Pancreas (tissue), 10 donors: Measurements from ENCODE around the gene RAET1E. TPM values are rescaled to one million over a fixed set of nuclear protein-coding genes. Genes with fewer than 3 reads are reported as not detected.

Experiments used
- ATAC-seq, 4 donors: fragments of 200-7000 bp; cut with Tn5 transposase; one replicate each; pipeline versions ENCODE4 v1.8.0 to v1.9.1; 2020; ENCODE audit warnings: mild to moderate bottlenecking in 4 of 4, moderate library complexity in 4 of 4
- DNase-seq, 6 donors: peaks; one replicate each; pipeline ENCODE4 v3.0.0-alpha.2; 2020
- FAIRE-seq: peaks from 2 replicates; lab custom pipeline; 2012; peaks lifted over from hg19 to GRCh38; lab: Jason Lieb, UNC
- H3K27ac ChIP-seq, 4 donors: fragments of 200-600 bp; sonication (generic); 1 replicate in 3 of 4; 2 replicates in 1 of 4; pipeline versions ENCODE4 v1.5.0 to v1.8.0; 2020
- H3K27me3 ChIP-seq, 4 donors: fragments of 200-600 bp; one replicate each; pipeline ENCODE4 v1.8.0; 2021
- H3K36me3 ChIP-seq, 3 donors: fragments of 200-600 bp; sonication (generic) in 1 of 3; one replicate each; pipeline versions ENCODE4 v1.5.0 to v1.8.0; 2020 to 2021
- H3K4me1 ChIP-seq, 3 donors: fragments of 200-600 bp; one replicate each; pipeline ENCODE4 v1.8.0; 2021
- H3K4me3 ChIP-seq, 4 donors: fragments of 200-600 bp; sonication (generic) in 2 of 4; one replicate each; pipeline versions ENCODE4 v1.5.0 to v1.8.0; 2020 to 2021
- H3K9me3 ChIP-seq, 4 donors: fragments of 200-600 bp; one replicate each; pipeline ENCODE4 v1.8.0; 2021
- WGBS, 2 donors: extraction: QIAGEN DNeasy Blood & Tissue Kit; methylation state at CpG; one replicate each; pipeline ENCODE4 v1.1.7; 2013; 5-methylcytosine and 5-hydroxymethylcytosine counted together
- intact Hi-C, 3 donors: fragments of 100-400 bp; cut with DNase I; formaldehyde crosslinking; loops; one replicate each; pipeline versions ENCODE4 v1.11.1 to v1.14.2; 2022
- polyA plus RNA-seq, 2 donors: library from polyadenylated mRNA; stranded (reverse); fragments of 200-250 nt; gene quantifications; one replicate each; pipeline ENCODE4 v1.2.3, GENCODE V29; 2013
- total RNA-seq, 6 donors: library from RNA; stranded (reverse); fragmentation: NEBNext Ultra II Directional in 4 of 6; extraction: Animal tissue kit (Norgen Biotek cat#: 25700) in 4 of 6; gene quantifications; one replicate each; pipeline versions ENCODE4 v1.2.1 to v1.2.4, GENCODE V29; 2021 to 2023
- TF ChIP-seq, protein P1 (sequence below), 4 donors: fragments of 200-600 bp; sonication (generic) in 3 of 4; IDR thresholded peaks; one replicate each; pipeline versions ENCODE4 v1.5.0 to v1.8.0; 2021; ENCODE audit warnings: antibody characterized with exemption in 4 of 4
- donor health status: healthy with polysubstance abuse.
- donor health status: DM: no; HTN: no; CAD: no; lungs with moderate emphysema.
- donor health status: DM: no; HTN: no; CAD: no.
- donor health status: control.
- donor health status: control.
- donor health status: Bipolar disorder and iron deficiency.
- donor health status: DM: yes; HTN: yes; CAD: no.
- donor health status: DM: no; HTN: no; CAD: no.
- donor health status: DM: no; HTN: no; CAD: no.
- donor health status: DM: yes; HTN: yes; CAD: no.

The RAET1E gene
- total and polyA plus RNA-seq, 8 donors: 0.09 TPM; not detected in 7

DNA sequence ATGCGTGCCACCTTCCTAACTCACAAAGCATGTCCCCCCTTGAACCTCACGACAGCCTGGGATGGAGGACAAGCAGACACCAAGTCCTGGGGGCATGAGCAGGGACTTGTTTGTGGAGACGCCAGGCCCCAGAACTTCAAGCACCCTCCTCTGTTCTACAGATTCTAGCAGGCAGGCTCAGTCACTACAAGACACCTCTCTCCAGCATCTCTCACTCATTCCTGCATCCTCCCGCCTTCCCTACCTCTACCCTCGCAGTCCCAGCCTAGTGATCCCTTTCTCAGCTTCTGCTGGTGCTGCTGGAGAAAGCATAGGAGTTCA lies 37.4 kb downstream of the RAET1E start:
- TF ChIP-seq, protein P1, sequence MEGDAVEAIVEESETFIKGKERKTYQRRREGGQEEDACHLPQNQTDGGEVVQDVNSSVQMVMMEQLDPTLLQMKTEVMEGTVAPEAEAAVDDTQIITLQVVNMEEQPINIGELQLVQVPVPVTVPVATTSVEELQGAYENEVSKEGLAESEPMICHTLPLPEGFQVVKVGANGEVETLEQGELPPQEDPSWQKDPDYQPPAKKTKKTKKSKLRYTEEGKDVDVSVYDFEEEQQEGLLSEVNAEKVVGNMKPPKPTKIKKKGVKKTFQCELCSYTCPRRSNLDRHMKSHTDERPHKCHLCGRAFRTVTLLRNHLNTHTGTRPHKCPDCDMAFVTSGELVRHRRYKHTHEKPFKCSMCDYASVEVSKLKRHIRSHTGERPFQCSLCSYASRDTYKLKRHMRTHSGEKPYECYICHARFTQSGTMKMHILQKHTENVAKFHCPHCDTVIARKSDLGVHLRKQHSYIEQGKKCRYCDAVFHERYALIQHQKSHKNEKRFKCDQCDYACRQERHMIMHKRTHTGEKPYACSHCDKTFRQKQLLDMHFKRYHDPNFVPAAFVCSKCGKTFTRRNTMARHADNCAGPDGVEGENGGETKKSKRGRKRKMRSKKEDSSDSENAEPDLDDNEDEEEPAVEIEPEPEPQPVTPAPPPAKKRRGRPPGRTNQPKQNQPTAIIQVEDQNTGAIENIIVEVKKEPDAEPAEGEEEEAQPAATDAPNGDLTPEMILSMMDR (IDR thresholded peaks at IDR 0.05): no peak
- peak overlapping the region in 2 of 4 donors; percentile 2 to 19 for H3K27ac ChIP-seq
- H3K4me3 ChIP-seq: no peak overlapping the region
- intact Hi-C loops: loop anchor here in 1 of 3 donors (10.0 kb wide), 1 partner anchor 126 kb away; no protein-coding TSS in a partner anchor
- no peak for FAIRE-seq
- H3K27me3 ChIP-seq: no peaks in the 10 kb centered on the region
- no peaks in the 10 kb centered on the region for H3K9me3 ChIP-seq
- H3K36me3 ChIP-seq: no peaks in the 10 kb centered on the region
- 87 to 89% methylated on average over 5 of the region's 5 CpGs for WGBS, 2 donors
- DNase-seq: no peak
- ATAC-seq: no peak
- H3K4me1 ChIP-seq: peaks cover 0 to 25% (median 11%) of the 10 kb centered on the region in 3 donors

DNA sequence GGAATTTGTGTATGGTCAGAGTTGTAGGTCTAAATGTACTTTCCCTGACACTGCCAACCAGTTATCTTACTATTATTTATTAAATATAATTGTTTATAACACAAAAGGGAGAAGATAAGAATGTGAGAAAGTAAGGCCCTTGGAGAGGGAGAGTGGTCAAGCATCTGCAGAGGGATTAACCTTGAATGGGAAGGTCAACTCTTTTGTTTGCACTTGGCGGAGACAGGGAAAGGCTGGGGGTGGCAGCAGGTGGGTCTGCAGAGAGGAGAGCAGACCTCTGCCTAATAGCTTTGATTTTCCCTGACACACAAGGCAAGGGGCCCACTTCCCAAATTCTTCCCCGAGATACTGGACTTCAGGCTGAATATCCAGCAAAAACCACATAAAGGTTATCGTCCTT lies 38.0 kb downstream of the RAET1E start:
- TF ChIP-seq, protein P1 (IDR thresholded peaks at IDR 0.05): no peak
- ATAC-seq (no peak), FAIRE-seq (no peak), DNase-seq (no peak)
- WGBS, 2 donors: 40 to 55% methylated on average over 3 of the region's 3 CpGs
- Histone ChIP-seq H3K36me3 (no peaks in the 10 kb centered on the region), H3K27ac (peak overlapping the region in 3 of 4 donors; percentile 19 to 62 (median 37)), H3K4me1 (peaks cover 0 to 25% (median 11%) of the 10 kb centered on the region in 3 donors), H3K9me3 (no peaks in the 10 kb centered on the region), H3K4me3 (no peak overlapping the region), H3K27me3 (no peaks in the 10 kb centered on the region)
- intact Hi-C loops: loop anchor here in 1 of 3 donors (10.0 kb wide), 1 partner anchor 125 kb away; no protein-coding TSS in a partner anchor

DNA sequence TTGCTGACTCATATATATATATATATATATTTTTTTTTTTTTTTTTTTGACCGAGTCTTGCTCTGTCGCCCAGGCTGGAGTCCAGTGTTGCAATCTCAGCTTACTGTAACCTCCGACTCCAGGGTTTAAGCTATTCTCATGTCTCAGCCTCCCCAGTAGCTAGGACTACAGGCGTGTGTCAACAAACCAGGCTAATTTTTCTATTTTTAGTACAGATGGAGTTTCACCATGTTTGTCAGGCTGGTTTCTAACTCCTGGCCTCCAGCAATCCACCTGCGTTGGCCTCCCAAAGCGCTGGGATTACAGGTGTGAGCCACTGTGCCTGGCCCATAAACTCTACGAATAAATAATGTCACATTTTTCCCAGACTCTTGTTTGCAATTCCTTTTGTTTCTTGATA lies 38.5 kb downstream of the RAET1E start:
- Histone ChIP-seq H3K9me3 (no peaks in the 10 kb centered on the region), H3K27ac (peak overlapping the region in 2 of 4 donors; percentile 37 to 62), H3K36me3 (no peaks in the 10 kb centered on the region), H3K4me1 (peaks cover 0 to 25% (median 11%) of the 10 kb centered on the region in 3 donors), H3K4me3 (no peak overlapping the region), H3K27me3 (no peaks in the 10 kb centered on the region)
- 33 to 41% methylated on average over 7 of the region's 7 CpGs for WGBS, 2 donors
- TF ChIP-seq, protein P1 (IDR thresholded peaks at IDR 0.05): no peak
- intact Hi-C loops: no loop called here
- FAIRE-seq: no peak
- DNase-seq: peak in 2 of 6 donors; percentile 34 to 36
- peak in 1 of 4 donors; percentile 8 for ATAC-seq

DNA sequence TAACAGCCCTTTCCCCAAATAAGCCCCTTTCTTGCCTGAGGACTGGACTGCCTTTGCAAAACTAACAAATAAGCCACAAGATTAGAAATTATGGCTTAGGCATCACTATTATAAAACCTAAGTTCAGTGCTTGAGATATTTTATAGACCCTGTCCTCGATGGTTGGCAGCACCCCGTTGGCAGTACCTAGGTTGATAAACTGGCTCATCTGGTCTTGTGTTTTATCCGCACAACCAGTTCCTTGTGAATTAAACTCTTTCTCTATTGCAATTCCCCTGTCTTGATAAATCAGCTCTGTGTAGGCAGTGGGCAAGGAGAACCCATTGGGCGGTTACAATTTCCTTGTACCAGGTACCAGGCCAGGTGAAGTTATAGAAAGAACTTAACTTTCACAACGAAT lies 40.4 kb downstream of the RAET1E start:
- 65 to 72% methylated on average over 5 of the region's 5 CpGs for WGBS, 2 donors
- FAIRE-seq (no peak), ATAC-seq (no peak), DNase-seq (no peak)
- H3K9me3 ChIP-seq: no peaks in the 10 kb centered on the region
- intact Hi-C loops: no loop called here
- no peaks in the 10 kb centered on the region for H3K36me3 ChIP-seq
- H3K27me3 ChIP-seq: no peaks in the 10 kb centered on the region
- H3K4me1 ChIP-seq: peaks cover 0 to 23% (median 11%) of the 10 kb centered on the region in 3 donors
- no peak overlapping the region for H3K4me3 ChIP-seq
- H3K27ac ChIP-seq: no peak overlapping the region
- TF ChIP-seq, protein P1 (IDR thresholded peaks at IDR 0.05): no peak

DNA sequence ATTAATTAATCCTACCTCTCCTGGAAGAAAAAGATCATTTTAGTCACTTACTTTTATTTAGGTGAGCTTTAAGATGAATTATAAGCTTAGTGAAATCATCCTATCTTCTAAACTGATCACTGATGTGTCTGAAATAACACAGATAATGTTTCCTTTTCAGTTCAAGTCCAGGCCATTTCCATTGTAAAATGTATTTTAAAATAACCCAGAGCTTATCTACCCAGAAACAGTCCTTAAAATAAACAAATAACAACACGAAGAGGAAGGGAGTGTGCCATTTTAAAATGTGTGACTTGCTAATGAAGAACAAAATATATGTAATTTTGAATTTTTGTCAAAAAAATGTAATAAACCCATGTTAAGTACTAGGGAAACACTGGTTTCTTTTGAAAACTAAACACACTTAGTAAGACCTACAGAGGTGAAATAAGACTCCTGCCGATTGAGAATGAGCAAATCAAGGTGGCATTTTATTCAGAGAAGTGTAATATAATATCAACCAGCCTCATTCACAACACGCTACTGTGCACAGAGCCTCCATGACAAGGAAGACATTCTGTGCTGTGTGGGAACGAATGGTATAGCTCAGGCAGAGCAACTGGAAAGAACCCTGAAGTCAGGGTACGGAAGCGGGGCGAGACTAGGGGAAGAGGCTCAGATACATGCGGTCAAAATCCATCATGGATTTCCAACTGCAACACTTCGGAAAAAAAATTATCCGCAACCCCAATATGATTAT lies 41.5 kb downstream of the RAET1E start:
- TF ChIP-seq, protein P1 (IDR thresholded peaks at IDR 0.05): no peak
- peaks cover 0 to 4% (median 0%) of the 10 kb centered on the region in 3 donors for H3K36me3 ChIP-seq
- FAIRE-seq (no peak), DNase-seq (no peak), ATAC-seq (no peak)
- no peak overlapping the region for H3K27ac ChIP-seq
- no peaks in the 10 kb centered on the region for H3K27me3 ChIP-seq
- H3K9me3 ChIP-seq: no peaks in the 10 kb centered on the region
- intact Hi-C loops: no loop called here
- no peak overlapping the region for H3K4me3 ChIP-seq
- 86 to 90% methylated on average over 10 of the region's 10 CpGs for WGBS, 2 donors
- peaks cover 0 to 12% (median 11%) of the 10 kb centered on the region in 3 donors for H3K4me1 ChIP-seq
